Occipital lobe (tissue), 3 donors: ENCODE data around the gene GLG1. TPM values are rescaled to one million over a fixed set of nuclear protein-coding genes. Genes with fewer than 3 reads are reported as not detected.
"Not testable (repeated sequence)": the region's sequence is repeated elsewhere in the genome, so short reads cannot be mapped to it uniquely, and the experiment has no call there.

ENCODE experiments used
- DNase-seq: peaks from one replicate; lab custom pipeline; 2025; lab: John Stamatoyannopoulos, UW
- small RNA-seq: library from RNA; depleted of rRNA; stranded (forward); fragments of <200 nt; gene quantifications from one replicate; pipeline ENCODE3, GENCODE V24; 2014
- total RNA-seq: library from RNA; depleted of rRNA; stranded (reverse); fragments of >200 nt; gene quantifications from one replicate; pipeline ENCODE4 v1.2.3, GENCODE V29; 2014

GLG1 gene
- total RNA-seq, 1 donor from 2014 or later = 60.4 TPM

DNA sequence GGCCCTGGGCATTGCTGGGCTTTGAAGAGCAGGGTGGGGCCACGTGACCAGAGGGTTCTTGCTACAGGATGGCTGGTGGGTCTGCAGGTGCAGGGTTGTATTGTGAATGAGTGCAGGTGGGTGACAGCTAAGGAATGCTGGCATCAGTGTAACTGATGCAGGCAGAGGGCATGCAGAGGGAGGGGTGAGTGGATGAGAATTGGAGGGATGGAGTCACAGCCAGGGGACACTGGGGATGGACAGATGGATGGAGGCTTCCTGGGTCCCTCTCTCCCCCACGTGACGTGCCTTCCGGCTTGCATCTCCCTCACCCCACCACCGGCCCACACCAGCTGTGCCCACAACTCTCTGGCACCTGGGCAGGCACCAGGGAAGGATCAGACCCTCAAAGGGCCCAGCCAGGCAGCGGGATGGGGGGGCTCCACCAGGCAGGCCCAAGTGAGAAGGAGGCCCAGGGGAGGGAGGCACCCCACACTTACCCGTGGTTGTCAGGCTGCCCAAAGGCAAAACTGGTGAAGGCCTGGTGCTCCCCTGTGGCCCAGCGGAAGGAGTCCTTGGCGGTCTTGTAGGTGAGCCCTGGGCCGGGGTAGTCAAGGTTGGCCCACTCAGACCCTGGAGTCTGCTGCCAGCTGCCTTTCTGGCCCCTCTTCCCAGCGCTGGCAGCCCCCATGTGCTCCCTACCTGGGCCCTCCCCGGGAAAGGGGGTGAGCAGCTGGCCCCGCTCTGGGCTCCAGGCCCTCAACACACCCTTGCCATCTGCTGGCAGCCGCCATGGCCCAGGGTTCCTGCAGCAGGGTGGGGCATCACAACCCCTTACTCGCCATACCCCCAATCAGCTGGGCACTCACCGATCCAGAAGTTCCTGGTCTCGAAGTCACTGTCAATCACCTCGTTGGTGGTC lies 196.6 kb downstream of the GLG1 start:
- DNase-seq = not testable (repeated sequence)

DNA sequence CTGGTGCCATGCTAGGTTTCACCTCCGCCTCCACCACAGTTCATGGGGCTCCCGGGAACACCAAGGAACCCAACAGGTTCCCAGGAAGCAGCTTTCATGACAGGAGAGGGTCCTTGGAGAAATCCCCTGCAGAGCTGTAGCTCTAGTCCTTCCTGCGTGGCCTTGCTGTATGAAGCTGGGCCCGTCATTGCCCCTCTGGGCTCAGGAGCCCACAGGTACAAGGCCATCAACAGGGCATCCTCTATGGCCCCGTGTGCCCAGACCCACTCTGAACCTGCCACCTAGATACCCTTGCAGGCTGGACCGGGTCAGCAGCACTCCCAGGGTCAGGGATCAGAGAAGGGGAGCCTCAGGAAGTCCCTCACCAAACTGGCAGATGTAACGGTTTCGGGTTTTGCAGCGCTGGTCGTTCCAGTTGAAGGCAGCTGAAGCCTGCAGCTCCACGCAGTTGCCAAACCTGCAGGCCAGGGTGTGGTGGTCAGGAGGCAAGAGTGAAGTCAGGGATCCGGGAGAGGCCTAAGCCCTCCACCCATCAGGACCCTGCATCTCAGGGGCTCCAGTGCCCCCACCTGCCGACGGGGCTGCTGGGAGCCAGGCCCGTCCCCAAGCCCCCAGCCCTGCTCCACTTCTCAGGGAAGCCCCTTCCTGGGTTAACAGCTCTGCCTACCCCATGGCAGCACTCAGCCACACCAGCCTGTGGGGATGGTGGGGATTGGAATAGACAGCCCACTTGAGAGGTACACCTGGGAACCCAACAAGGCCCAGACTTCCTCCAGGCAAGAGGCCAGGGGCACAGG lies 197.5 kb downstream of the GLG1 start:
- not testable (repeated sequence) for DNase-seq

DNA sequence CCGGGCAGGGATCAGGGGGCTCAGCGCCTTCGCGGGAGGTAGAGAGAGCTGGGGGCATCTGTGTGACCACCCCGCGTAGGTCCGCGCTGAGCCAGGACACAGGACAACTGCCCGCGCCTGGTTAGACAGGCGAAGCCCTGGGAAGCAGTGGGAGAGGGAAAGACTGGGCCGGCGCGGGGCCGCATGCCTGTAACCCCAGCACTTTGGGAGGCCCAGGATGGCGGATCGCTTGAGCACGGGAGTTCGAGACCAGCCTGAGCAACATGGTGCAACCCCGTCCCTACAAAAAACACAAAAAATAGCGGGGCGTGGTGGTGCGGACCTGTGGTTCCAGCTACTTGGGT lies 199.6 kb downstream of the GLG1 start:
- DNase-seq = not testable (repeated sequence)

DNA sequence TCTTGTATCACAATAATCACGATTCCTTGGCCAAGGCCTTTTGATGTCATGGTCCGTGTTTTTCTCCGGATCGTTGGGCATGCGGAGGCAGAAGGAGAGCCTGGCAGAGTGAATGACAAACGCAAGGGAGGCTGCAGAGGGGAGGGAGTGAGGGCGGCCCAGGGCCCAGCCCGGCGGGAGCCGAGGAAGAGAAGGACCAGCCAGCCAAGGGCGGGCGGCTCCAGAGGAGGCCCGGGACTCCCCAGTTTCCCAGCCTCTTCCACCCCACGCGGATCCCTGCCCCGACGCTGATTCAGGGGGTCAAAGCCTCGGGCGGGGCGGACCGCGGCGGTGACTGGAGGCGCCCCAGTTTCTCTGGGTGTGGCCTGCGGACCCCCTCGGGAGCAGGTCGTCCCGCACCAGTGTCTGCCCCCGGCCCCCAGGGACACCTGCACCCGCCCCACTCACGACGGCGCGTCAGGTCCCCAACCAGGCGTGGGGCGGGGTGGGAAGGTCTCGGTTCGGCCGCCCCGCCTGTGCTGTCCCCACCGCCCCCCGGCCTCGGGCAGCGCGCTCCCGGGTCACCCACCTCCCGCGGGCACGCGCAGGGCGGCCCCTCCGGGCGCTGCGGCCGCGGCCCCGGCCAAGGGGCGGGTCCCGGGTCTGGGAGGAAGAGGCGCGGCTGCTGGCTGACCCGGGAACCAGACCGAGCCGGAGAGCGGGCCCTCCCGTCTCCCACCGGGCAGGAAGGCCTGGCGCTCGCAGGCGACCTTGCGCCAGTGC lies 200.1 kb downstream of the GLG1 start:
- DNase-seq = not testable (repeated sequence)

DNA sequence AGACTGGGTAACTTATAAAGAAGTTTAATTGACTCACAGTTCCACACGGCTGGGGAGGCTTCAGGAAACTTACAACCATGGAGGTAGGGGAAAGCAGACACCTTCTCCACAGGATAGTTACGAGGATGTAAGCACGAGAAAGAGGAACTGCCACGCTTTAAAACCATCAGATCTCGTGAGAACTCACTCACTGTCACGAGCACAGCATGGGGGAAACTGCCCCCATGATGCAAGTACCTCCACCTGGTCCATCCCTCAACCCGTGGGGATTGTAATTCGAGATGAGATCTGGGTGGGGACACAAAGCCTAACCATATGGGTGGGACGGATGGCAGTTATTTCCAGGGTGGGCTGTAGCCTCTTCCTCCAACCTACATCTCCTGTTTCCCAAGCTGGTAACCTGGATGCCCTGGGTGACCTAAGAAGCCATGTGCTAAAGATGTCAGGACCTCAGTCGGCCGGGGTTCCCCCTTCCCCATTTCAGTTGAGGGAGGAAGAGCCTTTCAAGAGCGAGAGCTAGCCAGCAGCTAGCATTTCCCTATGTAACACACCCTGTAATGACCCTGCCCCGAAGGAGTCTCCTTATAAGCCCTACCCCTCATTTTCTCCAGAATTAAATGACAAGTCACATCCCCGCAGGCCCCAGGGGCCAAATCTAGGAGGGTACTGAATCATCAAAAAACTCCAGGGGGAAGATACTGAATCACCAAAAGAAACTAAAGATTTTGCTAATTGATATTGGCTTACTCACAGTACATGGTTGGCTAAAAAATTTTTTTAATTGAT lies 202.6 kb downstream of the GLG1 start:
- not testable (repeated sequence) for DNase-seq

DNA sequence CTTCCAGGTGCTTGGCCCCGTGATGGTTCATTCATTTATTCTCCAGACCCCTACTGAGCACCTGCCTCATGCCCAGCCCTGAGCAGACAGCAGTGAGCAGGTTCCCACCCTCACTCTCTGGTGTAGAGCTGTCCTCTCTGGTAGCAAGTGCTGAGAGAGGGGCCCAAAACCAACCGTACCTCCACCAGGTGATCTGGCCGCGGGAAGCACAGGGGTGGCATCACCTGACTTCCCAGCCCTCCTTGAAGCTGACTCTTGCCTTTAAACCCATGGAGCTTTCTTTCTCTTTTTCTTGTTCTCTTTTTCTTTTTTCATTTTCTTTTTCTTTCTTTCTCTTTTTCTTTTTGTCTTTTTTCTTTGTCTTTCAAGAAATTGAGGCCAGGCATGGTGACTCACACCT lies 206.7 kb downstream of the GLG1 start:
- not testable (repeated sequence) for DNase-seq

DNA sequence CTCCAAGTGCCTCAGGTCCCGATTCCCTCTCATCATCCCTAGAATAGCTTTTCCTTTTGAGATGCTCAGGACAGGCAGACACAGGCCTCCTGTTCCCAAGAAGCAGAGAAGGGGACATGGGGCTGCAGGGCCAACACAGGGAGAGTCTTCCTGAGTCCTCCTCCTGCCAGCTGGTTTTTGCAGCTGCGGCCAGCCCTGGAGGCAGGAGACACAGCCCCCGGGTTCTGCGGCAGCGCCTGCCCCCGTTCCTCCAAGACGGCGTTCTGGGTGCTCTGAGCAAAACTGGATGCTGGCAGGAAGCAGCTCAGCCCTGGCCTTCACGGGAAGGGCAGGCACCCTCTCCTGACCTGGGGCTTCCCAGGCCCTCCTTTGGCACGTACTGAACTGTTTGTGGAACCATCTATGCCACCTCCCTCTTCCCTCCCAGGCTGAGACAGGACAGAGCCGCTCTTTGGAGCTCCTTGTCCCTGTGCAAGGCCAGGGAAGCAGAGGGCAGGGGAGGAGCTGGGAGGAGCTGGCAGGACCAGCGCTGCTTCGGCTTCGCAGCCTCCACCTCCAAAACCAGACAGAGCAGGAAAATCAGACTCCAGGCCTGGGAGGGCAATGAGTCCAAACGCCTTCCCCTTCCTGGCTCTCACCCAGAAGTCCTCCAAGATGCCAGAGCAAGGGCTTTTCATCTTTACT lies 208.6 kb downstream of the GLG1 start:
- DNase-seq = not testable (repeated sequence)

Small RNAs within 50 kb of the gene (small RNA-seq; reads per million reads assigned to genes)
- not detected for gene RF00019
- not detected for gene RNU6-237P

Other genes starting within 250 kb of the GLG1 start
- gene NPIPB15, start 230.8 kb downstream of the GLG1 start, total RNA-seq = not detected
- gene CLEC18B, start 185.6 kb downstream of the GLG1 start, total RNA-seq = 1.1 TPM
- 12.5 TPM for gene RFWD3, start 59.8 kb upstream of the GLG1 start, total RNA-seq
- gene MLKL, start 93.7 kb upstream of the GLG1 start, total RNA-seq = 0.47 TPM
- 0.16 TPM for gene FA2H, start 167.7 kb upstream of the GLG1 start, total RNA-seq